ENCODE measurements around the gene ANHX. TPM values are rescaled to one million over a fixed set of nuclear protein-coding genes. Genes with fewer than 3 reads are reported as not detected.

The ANHX gene
- total RNA-seq, 4 donors from 2014 or later, result not detected

Small RNA genes lying within 50 kb of the gene (small RNA-seq; reads per million reads assigned to genes)
- gene RF00019 (0 reads per million in 4 donors), gene RNU6-717P (0 reads per million in 4 donors)

Other genes with a start within 250 kb of the ANHX start
- 10 to 100 TPM in 1 of 4 donors, 1 to 10 TPM in 3; 2.7 to 17.9 (median 5.9) TPM for gene ZNF26, start 249.5 kb downstream of the ANHX start, total RNA-seq
- gene ZNF84, start 198.4 kb downstream of the ANHX start, total RNA-seq, result 10 to 100 TPM in 1 of 4 donors, 1 to 10 TPM in 3; 5.3 to 21.2 (median 6.6) TPM
- 10 to 100 TPM in 2 of 4 donors, 1 to 10 TPM in 2; 3.9 to 17.5 (median 8.7) TPM for gene ZNF140, start 155.0 kb downstream of the ANHX start, total RNA-seq
- 1 to 10 TPM in 3 of 4 donors, under 1 TPM in 1; 0.53 to 3.2 (median 1.2) TPM for gene ZNF891, start 105.6 kb downstream of the ANHX start, total RNA-seq
- 1 to 10 TPM; 2.2 to 5.9 (median 4.1) TPM for gene ZNF10, start 105.2 kb downstream of the ANHX start, total RNA-seq
- 10 to 100 TPM in 3 of 4 donors, 1 to 10 TPM in 1; 9.8 to 21.0 (median 15.7) TPM for gene ZNF268, start 54.4 kb downstream of the ANHX start, total RNA-seq